Upper lobe of left lung (tissue), 4 donors: Measurements from ENCODE around the gene ZC3H7A.

Experiments
- POLR2A ChIP-seq, 4 donors: fragments of 450-650 bp; IDR thresholded peaks; one replicate each; pipeline ENCODE4 v1.5.1; 2016 to 2017; ENCODE audit warnings: antibody characterized with exemption in 4 of 4, mild to moderate bottlenecking in 2 of 4
- POLR2AphosphoS5 ChIP-seq, 2 donors: sonication (generic); formaldehyde crosslinking; IDR thresholded peaks; one replicate each; pipeline ENCODE4 v1.5.1; 2017; ENCODE audit warnings: antibody characterized with exemption in 2 of 2

DNA sequence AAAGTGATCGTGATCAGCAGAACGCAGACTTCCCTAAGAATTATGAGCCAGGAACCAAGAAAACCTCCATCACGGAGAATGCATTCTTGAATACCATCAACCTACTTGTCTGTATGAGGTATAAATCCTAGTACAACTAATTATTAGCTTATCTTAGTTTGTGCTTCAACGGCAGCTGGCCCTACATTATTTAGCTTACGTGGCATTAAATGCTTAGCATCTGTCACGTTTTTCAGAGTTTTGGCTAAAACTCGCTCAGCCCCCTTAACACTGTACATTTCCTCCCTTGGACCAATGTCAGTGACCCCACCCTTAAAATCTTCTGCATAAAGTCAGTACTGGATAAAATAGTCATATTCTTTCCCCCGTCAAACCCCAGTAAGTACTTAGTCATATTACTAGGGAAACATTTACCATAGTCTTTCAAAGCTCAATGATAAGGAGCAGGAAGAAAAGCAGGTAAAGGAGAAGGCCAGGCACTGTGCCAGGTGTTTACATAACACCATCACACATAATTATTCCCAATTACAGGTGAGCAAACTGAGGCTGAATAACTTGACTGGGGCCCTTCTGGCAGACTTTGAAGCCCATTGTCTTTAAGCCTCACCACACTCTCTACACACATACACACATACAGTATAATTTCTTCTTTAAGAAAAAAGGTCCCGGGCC is 37.8 kb downstream of the ZC3H7A start:
- TF ChIP-seq POLR2A (IDR thresholded peaks at IDR 0.05) (no peak), POLR2AphosphoS5 (IDR thresholded peaks at IDR 0.05) (no peak)
